ENCODE data around the gene UBR4.
A peak's percentile ranks its signal among the peaks of the same experiment; 100 is the strongest.

UBR4 gene

GRCh38 chr1:19046972-19047731 is 162.9 kb downstream of the UBR4 start:
- no peak for DNase-seq

GRCh38 chr1:19045898-19046880 is 163.9 kb downstream of the UBR4 start:
- no peak for DNase-seq

GRCh38 chr1:19044975-19045831 is 164.9 kb downstream of the UBR4 start:
- DNase-seq = no peak

GRCh38 chr1:19044471-19044870 is 165.6 kb downstream of the UBR4 start:
- DNase-seq = no peak

GRCh38 chr1:19043579-19044443 is 166.3 kb downstream of the UBR4 start:
- no peak for DNase-seq

- no peak for DNase-seq
Measured at GRCh38 chr1:19042675-19043578, 167.1 kb downstream of the UBR4 start.

- DNase-seq = no peak
Measured at GRCh38 chr1:19040010-19040680, 169.9 kb downstream of the UBR4 start.

- DNase-seq = no peak
Measured at GRCh38 chr1:19038732-19039131, 171.3 kb downstream of the UBR4 start.

GRCh38 chr1:19038096-19038495 is 172.0 kb downstream of the UBR4 start:
- no peak for DNase-seq

- DNase-seq = no peak
Measured at GRCh38 chr1:19037659-19038058, 172.4 kb downstream of the UBR4 start.

GRCh38 chr1:19036813-19037605 is 173.1 kb downstream of the UBR4 start:
- no peak for DNase-seq

GRCh38 chr1:19036041-19036812 is 173.8 kb downstream of the UBR4 start:
- DNase-seq = peak; percentile 28

- no peak for DNase-seq
Measured at GRCh38 chr1:19035377-19036040, 174.6 kb downstream of the UBR4 start.

- DNase-seq = no peak
Measured at GRCh38 chr1:19034721-19035120, 175.3 kb downstream of the UBR4 start.

- no peak for DNase-seq
Measured at GRCh38 chr1:19033926-19034680, 176.0 kb downstream of the UBR4 start.

- no peak for DNase-seq
Measured at GRCh38 chr1:19033515-19033839, 176.6 kb downstream of the UBR4 start.
